ENCODE measurements around the gene GALR3. TPM values are rescaled to one million over a fixed set of nuclear protein-coding genes. Genes with fewer than 3 reads are reported as not detected.

The GALR3 gene
- polyA plus RNA-seq, 6 donors from 2014 or later: not detected

GRCh38 chr22:37848587-37849088 lies 25.5 kb downstream of the GALR3 start:
- Mint-ChIP-seq H3K9me3 (peaks cover 0 to 3% (median 0%) of the 10 kb centered on the region in 7 donors), H3K27ac (peak overlapping the region; percentile 97 to 100 (median 99)), H3K4me1 (peaks cover 34 to 53% (median 48%) of the 10 kb centered on the region in 3 donors), H3K27me3 (no peaks in the 10 kb centered on the region), H3K4me3 (peak overlapping the region; percentile 89 to 100 (median 99)), H3K36me3 (peaks cover 7% of the 10 kb centered on the region in 2 donors)
- no peak for DNase-seq
- ATAC-seq (ENCODE audit: low read depth in 2 of 2): no peak

GRCh38 chr22:37849089-37849751 lies 26.0 kb downstream of the GALR3 start, which contains the start of gene EIF3L:
Gene EIF3L, plus strand, starts transcription at chr22:37849419. Its CDS starts 31 bp downstream, at chr22:37849450.
- peak within 1 kb of the TSS; percentile 97 to 100 (median 99) for H3K27ac Mint-ChIP-seq
- no peaks in the 10 kb centered on the region for H3K27me3 Mint-ChIP-seq
- peaks cover 0 to 3% (median 0%) of the 10 kb centered on the region in 7 donors for H3K9me3 Mint-ChIP-seq
- peaks cover 39 to 56% (median 53%) of the 10 kb centered on the region in 3 donors for H3K4me1 Mint-ChIP-seq
- ATAC-seq (ENCODE audit: low read depth in 2 of 2) (peak; percentile 71 to 75), DNase-seq (peak; percentile 85)
- peak within 1 kb of the TSS; percentile 89 to 100 (median 99) for H3K4me3 Mint-ChIP-seq
- peaks cover 11 to 13% of the 10 kb centered on the region in 2 donors for H3K36me3 Mint-ChIP-seq

GRCh38 chr22:37850801-37851200 lies 27.6 kb downstream of the GALR3 start:
- peaks cover 0 to 3% (median 0%) of the 10 kb centered on the region in 7 donors for H3K9me3 Mint-ChIP-seq
- no peak for ATAC-seq (ENCODE audit: low read depth in 2 of 2)
- peaks cover 17 to 26% of the 10 kb centered on the region in 2 donors for H3K36me3 Mint-ChIP-seq
- H3K4me3 Mint-ChIP-seq: peak overlapping the region; percentile 63 to 100 (median 99)
- H3K27me3 Mint-ChIP-seq: no peaks in the 10 kb centered on the region
- H3K27ac Mint-ChIP-seq: peak overlapping the region in 1 of 6 donors; percentile 10
- H3K4me1 Mint-ChIP-seq: peaks cover 50 to 66% (median 59%) of the 10 kb centered on the region in 3 donors
- DNase-seq: no peak

GRCh38 chr22:37852418-37852817 lies 29.2 kb downstream of the GALR3 start:
- H3K27ac Mint-ChIP-seq: peak overlapping the region in 1 of 6 donors; percentile 41
- no peak for DNase-seq
- peaks cover 17 to 26% of the 10 kb centered on the region in 2 donors for H3K36me3 Mint-ChIP-seq
- peaks cover 50 to 66% (median 59%) of the 10 kb centered on the region in 3 donors for H3K4me1 Mint-ChIP-seq
- H3K4me3 Mint-ChIP-seq: no peak overlapping the region
- no peaks in the 10 kb centered on the region for H3K27me3 Mint-ChIP-seq
- no peak for ATAC-seq (ENCODE audit: low read depth in 2 of 2)
- peaks cover 0 to 3% (median 0%) of the 10 kb centered on the region in 7 donors for H3K9me3 Mint-ChIP-seq

- H3K27me3 Mint-ChIP-seq: no peaks in the 10 kb centered on the region
- H3K4me3 Mint-ChIP-seq: peak overlapping the region in 1 of 8 donors; percentile 58
- H3K9me3 Mint-ChIP-seq: no peaks in the 10 kb centered on the region
- no peak for ATAC-seq (ENCODE audit: low read depth in 2 of 2)
- no peak for DNase-seq
- peaks cover 34 to 43% (median 40%) of the 10 kb centered on the region in 3 donors for H3K4me1 Mint-ChIP-seq
- H3K36me3 Mint-ChIP-seq: peaks cover 25 to 26% of the 10 kb centered on the region in 2 donors
- peak overlapping the region in 1 of 6 donors; percentile 42 for H3K27ac Mint-ChIP-seq
Observed at GRCh38 chr22:37854946-37855345, 31.8 kb downstream of the GALR3 start.

- peaks cover 34 to 42% (median 36%) of the 10 kb centered on the region in 3 donors for H3K4me1 Mint-ChIP-seq
- DNase-seq: no peak
- H3K4me3 Mint-ChIP-seq: peak overlapping the region in 1 of 8 donors; percentile 58
- peak overlapping the region in 1 of 6 donors; percentile 47 for H3K27ac Mint-ChIP-seq
- peaks cover 25 to 26% of the 10 kb centered on the region in 2 donors for H3K36me3 Mint-ChIP-seq
- H3K9me3 Mint-ChIP-seq: no peaks in the 10 kb centered on the region
- ATAC-seq (ENCODE audit: low read depth in 2 of 2): no peak
- H3K27me3 Mint-ChIP-seq: no peaks in the 10 kb centered on the region
Observed at GRCh38 chr22:37855462-37855861, 32.3 kb downstream of the GALR3 start.

GRCh38 chr22:37860796-37861421 lies 37.7 kb downstream of the GALR3 start:
- H3K27me3 Mint-ChIP-seq: no peaks in the 10 kb centered on the region

GRCh38 chr22:37862570-37863325 lies 39.6 kb downstream of the GALR3 start:
- Mint-ChIP-seq H3K36me3 (peaks cover 0 to 20% of the 10 kb centered on the region in 2 donors), H3K9me3 (no peaks in the 10 kb centered on the region), H3K4me1 (peaks cover 0 to 5% (median 3%) of the 10 kb centered on the region in 3 donors), H3K27me3 (no peaks in the 10 kb centered on the region), H3K4me3 (no peak overlapping the region), H3K27ac (peak overlapping the region in 2 of 6 donors; percentile 64 to 84)
- DNase-seq (no peak), ATAC-seq (ENCODE audit: low read depth in 2 of 2) (no peak)

More at GRCh38 chr22:37860796-37861421, 37.7 kb downstream of the GALR3 start:
- no peak overlapping the region for H3K4me3 Mint-ChIP-seq
- no peak overlapping the region for H3K27ac Mint-ChIP-seq
- no peaks in the 10 kb centered on the region for H3K9me3 Mint-ChIP-seq
- peaks cover 0 to 5% (median 3%) of the 10 kb centered on the region in 3 donors for H3K4me1 Mint-ChIP-seq
- no peak for ATAC-seq (ENCODE audit: low read depth in 2 of 2)
- no peak for DNase-seq
- peaks cover 0 to 20% of the 10 kb centered on the region in 2 donors for H3K36me3 Mint-ChIP-seq

- Mint-ChIP-seq H3K4me1 (peaks cover 0 to 5% (median 3%) of the 10 kb centered on the region in 3 donors), H3K9me3 (no peaks in the 10 kb centered on the region), H3K4me3 (no peak overlapping the region), H3K27me3 (no peaks in the 10 kb centered on the region), H3K27ac (peak overlapping the region in 1 of 6 donors; percentile 44), H3K36me3 (peaks cover 0 to 11% of the 10 kb centered on the region in 2 donors)
- DNase-seq: no peak
- ATAC-seq (ENCODE audit: low read depth in 2 of 2): no peak
Observed at GRCh38 chr22:37865510-37865909, 42.3 kb downstream of the GALR3 start.

- H3K36me3 Mint-ChIP-seq: peaks cover 0 to 6% of the 10 kb centered on the region in 2 donors
- no peak overlapping the region for H3K27ac Mint-ChIP-seq
- no peaks in the 10 kb centered on the region for H3K4me1 Mint-ChIP-seq
- ATAC-seq (ENCODE audit: low read depth in 2 of 2) (no peak), DNase-seq (no peak)
- no peaks in the 10 kb centered on the region for H3K27me3 Mint-ChIP-seq
- H3K4me3 Mint-ChIP-seq: no peak overlapping the region
- H3K9me3 Mint-ChIP-seq: no peaks in the 10 kb centered on the region
Observed at GRCh38 chr22:37870273-37870672, 47.1 kb downstream of the GALR3 start.

Data from naive B cell (primary cell).